GM18861 (cell line): Measurements from ENCODE around the gene MFGE8.
"Not testable (repeated sequence)": the region's sequence is repeated elsewhere in the genome, so short reads cannot be mapped to it uniquely, and the experiment has no call there.

Experiments
- ATAC-seq: cut with Tn5 transposase; IDR thresholded peaks from one replicate; pipeline ENCODE4 v1.9.1; 2021; ENCODE audit not compliant: unreplicated experiment

The MFGE8 gene, protein sequence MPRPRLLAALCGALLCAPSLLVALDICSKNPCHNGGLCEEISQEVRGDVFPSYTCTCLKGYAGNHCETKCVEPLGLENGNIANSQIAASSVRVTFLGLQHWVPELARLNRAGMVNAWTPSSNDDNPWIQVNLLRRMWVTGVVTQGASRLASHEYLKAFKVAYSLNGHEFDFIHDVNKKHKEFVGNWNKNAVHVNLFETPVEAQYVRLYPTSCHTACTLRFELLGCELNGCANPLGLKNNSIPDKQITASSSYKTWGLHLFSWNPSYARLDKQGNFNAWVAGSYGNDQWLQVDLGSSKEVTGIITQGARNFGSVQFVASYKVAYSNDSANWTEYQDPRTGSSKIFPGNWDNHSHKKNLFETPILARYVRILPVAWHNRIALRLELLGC

DNA sequence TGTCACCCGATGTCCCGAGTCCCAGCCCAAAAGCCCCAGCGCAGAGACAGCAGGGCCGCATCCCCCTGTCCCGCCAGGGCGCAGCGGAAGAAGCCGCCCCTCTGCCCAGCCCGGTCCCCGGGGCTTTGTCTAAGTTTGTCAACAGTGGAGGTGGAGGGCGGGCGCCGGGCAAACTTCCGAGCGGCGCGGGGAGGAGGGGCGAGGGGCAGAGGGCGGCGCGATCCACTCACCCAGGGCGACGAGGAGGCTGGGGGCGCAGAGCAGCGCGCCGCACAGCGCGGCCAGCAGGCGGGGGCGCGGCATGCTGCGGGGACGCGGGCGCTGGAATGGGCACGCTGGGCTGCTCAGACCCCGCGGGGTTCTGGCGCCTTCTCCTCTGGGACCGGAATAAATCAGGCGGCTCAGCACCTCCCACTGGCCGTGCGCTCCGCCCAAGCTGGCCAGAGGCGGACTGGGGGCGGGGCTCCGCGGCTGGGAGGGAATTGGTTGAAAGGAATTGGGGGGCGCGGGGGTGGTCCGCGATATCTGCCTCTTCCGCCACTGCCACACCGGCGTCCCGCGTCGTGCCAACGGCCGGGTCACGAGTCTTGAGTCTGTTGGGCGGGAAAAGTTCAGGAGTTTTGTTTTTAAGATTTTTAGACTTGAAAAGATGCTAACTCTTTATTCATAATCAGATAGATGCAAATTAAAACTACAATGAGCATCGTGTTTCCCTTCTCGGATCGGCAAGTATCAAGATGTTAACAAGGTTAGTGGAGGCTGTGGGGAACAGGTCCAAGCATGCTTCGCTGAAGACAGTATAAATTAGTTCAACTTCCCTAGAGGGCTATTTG lies at the start of gene MFGE8:
Gene MFGE8, minus strand, starts transcription at position 363 of the 833 bp plus-strand sequence. Its CDS starts 60 bp downstream, at position 303.
- peak; percentile 67 for ATAC-seq

DNA sequence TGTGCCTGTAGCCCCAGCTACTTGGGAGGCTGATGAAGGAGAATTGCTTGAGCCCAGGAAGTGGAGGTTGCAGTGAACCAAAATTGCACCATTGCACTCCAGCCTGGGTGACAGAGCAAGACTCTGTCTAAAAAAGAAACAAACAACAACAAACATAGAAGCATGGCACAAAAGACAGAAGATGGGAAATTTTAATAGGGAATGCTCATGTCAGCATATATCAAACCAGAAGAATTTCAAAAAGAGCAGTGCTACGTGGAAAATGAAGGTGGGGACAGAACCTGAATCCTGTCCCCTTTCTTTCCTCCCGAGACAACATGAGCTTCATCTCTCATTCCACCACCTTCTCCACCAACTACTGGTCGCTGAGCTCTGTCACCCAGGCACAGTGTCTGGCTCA lies 46.3 kb upstream of the MFGE8 start:
- no peak for ATAC-seq

DNA sequence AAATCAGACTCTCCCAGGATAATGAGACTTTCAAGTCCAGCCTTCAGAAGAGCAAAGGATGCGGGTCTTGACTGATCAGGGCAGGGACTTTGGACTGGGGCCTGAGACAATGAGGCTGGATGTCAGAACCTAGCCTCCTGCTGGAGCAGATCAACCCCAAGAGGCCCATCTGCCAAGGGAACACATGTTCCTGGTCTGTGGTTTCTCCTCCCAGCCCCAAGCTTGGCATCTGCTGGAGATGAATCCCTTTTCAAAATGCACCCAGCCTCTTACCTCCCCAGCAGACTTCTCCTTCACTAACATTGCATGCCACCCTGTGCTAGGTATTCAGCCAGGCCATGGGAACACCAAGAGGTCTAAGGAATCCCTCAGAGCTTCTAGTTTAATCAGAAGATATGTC lies 43.7 kb upstream of the MFGE8 start:
- no peak for ATAC-seq

DNA sequence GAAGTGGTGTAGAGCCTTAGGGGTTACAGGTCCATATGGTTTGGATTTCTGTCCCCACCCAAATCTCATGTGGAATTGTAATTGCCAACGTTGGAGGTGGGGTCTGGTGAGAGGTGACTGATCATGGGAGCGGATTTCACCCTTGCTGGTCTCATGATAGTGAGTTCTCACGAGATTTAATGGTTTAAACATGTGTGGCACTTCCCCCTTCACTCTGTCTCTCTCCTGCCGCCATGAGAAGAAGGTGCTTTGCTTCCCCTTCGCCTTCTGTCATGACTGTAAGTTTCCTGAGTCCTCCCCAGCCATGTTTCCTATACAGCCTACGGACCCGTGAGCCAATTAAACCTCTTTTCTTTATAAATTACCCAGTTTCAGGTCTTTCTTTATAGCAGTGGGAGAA lies 43.1 kb upstream of the MFGE8 start:
- ATAC-seq = no peak

DNA sequence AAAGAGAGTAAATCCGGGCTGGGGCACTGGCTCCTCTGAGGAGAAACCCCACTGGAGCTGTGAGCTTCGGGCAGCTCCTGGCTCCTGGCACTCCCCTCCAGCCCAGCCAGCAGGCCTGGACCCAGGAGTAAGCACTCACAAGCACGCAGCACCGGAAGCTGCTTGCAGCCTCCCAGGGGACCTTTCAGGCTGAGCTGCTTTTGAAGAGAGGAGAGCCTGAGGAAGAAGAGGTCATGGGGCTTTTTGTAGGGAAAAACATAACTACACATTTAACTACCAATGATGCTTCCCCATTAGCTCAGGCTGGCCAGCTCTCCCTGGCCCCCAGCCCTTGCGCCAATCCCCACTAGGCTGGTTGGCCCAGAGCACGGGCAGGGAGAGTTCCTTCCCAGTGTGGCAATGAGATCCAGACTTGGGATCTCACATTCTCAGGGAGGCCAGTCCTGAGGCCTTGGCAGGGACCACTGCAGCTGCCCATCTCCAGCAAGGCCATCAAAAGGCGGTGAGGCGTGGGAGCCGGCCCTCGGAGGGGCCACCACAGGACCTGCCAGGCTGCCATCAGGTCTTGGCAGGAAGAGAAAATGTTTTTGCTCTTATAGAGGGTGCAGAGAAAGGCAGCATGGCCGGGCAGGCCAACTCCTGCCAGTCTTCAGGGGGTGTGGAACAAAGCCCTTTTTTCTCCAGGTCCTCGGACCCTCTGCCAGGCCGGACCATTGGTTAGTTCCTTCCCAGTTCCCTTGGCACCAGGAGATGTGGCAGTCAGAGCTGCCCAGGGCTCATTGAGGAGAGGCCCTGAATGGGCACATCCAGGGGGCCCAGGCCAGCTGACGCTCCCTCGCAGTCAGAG lies 41.5 kb upstream of the MFGE8 start:
- ATAC-seq = peak; percentile 48

DNA sequence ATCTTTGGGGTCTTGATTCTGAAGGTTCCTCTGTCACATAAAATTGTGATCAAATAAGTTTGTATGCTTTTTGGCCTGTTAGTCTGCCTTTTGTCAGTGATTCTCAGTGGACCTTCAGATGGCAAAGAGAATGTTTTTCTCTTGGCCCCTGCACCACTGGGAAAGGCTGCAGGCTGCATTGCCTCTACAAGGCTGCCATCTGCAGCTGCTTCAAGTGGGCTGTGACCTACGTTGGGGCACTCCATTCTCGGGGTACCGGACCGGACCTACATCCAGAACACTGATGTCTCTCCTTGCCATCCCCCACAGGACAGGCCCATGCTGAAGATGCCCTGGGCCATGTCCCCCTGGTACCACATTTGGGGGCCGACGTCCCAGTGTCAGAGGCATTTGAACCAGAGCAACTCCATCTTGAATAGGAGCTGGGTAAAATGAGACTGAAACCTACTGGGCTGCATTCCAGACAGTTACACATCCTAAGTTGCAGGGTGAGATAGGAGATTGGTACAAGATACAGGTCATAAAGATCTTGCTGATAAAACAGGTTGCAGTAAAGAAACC lies 37.5 kb upstream of the MFGE8 start:
- ATAC-seq = no peak

DNA sequence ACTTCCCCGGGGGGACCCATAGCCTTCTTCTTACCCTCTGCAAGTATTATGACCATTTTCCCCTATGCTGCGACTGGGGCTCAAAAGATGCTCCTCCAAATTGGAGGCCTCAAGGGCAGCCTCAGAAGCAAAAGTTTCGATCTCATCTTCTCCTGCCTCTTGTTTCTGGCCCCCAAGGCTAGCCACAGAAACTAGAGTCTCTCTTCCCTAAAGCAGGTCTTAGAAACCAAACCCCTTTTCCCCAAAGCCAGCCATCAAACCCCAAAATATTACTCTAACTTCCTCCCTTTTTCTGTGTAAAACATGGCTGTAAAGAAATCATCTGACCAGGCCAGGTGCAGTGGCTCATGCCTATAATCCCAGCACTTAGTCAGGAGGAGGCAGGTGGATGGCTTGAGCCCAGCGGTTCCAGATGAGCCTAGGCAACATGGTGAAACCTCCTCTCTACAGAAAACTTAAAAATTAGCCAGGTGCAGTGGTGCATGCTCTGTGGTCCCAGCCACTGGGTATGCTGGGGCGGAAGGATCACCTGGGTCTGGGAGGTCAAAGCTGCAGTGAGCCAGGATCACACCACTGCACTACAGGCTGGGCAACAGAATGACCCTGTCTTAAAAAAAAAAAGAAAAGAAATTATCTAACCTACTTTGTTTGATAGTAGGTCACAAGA lies 36.7 kb upstream of the MFGE8 start:
- peak; percentile 83 for ATAC-seq

DNA sequence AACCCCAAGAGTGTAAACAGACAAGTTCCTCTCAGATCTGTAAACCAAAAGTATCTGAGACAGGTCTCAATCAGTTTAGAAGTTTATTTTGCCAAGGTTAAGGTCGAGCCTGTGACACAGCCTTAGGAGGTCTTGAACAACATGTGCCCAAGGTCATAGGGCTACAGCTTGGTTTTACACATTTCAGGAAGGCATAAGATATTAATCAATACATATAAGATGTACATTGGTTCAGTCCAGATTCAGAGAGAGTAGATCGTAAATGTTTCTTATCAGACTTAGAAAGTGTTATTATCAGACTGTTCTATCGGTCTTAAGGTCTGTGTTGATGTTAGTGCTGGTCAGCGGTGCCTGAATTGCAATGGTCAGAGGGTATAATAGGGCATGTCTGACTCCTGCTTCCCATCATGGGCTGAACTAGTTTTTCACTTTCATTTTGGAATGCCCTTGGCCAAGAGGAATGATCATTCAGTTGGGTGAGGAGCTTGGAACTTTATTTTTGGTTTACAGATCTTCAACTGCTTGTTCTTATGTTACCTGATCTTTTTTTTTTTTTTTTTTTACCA lies 27.0 kb upstream of the MFGE8 start:
- no peak for ATAC-seq

DNA sequence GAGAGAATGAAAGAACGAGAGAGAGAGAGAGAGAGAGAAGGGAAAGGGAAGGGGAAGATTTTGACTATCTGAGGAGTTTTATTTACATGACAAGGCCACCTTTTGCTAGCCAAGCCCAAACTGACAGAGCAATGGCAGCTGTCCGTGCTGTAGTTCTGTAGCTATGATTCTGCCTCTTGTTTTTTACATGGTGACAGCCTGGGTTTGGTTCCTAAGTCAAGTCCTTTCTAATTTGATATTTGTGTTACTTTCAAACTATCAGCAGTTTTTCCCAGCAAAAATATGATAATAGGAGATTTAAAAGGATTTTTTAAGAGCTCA lies 26.3 kb upstream of the MFGE8 start:
- no peak for ATAC-seq

DNA sequence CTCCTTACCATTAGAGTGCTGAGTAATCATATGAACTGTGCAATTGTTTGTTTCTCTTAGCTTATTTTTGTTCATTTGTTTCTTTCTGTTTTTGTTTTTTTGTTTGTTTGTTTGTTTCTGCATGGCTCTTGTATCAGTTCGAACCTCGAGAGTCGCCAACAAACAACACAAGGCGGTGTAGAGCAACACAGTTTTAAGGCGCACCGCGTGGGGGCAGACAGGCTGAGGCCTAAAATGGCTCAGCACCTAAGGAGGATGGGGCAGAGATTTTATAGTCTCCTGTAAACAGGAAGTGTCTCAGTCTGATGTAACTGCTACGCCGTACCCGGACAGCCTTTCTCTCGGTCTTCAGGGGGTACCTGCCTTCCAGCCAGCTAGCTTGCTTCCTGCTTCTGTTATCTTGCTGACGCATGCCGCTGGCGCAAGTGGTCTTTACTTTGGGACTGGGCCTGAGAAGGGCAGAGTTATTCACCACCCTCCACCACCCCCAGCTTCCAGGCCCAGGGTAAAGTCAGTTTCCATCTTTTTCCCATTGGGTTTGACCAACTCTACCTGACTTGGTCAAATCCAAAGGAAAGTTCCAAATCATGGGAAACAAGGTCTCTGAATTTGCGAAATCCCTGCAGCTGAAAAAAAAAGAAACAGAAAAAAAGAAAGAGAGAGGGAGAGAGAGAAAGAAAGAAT lies 25.8 kb upstream of the MFGE8 start:
- ATAC-seq = no peak

DNA sequence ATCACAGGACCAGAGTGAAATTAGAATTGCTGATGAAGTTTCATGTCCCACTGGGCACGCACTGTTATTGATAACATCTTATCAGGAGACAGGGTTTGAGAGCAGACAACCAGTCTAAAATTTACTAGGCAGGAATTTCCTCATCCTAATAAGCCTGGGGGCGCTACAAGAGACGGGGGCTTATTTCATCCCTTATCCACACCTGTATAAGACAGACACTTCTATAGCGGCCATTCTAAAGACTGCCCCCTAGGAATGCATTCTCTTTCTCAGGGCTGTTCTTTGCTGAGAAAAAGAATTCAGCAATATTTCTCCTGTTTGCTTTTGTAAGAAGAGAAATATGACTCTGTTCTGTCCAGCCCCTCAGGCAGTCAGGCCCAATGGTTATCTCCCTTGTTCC lies 21.3 kb upstream of the MFGE8 start:
- not testable (repeated sequence) for ATAC-seq

DNA sequence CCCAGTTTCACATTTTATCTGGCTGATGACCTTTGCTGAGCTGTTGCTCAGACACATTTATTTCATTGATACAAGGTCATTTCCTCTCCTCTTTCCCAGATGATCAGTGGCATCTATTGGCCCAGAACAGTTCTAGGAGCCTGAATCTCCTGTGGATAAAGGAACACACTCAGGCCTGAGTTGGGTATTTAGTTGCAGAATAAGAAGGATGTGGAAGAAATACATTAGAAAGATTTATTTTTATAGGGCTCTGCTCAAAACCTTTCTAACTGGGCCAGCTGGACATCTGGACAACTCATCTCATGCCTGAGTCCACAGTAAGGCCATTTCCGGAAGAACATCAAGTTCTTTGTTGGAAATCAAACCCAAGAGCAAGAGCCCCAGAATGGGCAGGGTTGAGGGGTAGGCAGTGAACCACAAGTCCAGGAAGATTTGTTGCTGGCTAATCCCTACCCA lies 19.7 kb upstream of the MFGE8 start:
- no peak for ATAC-seq

DNA sequence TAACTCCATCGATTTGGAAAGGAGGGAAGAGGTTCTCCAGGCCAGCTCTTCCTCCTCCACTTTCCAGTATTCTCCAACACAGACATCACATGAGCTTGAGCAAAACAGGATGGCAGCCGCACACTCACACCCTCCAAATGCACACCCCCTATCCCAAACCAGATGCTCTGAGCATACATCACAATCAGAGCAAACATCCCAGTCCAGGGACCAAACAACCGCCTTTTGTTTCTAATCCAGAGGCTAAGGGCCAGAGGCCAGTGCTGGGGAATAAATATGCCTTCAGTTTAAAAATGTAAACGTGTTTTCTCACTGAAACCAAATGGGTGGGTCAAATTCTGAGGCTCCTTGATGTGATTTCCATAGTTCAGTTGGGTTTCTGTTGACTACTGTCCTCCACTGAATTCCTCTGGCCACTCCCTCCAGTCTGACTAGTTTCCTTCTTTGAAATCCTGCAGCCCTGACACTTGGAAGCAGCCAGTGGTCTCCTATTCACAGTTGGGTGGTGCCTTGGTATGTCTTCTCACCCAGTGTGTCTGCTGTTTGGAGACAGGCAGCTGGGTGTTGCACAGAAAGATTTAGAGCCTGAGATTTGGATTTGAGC lies 19.2 kb upstream of the MFGE8 start:
- no peak for ATAC-seq

DNA sequence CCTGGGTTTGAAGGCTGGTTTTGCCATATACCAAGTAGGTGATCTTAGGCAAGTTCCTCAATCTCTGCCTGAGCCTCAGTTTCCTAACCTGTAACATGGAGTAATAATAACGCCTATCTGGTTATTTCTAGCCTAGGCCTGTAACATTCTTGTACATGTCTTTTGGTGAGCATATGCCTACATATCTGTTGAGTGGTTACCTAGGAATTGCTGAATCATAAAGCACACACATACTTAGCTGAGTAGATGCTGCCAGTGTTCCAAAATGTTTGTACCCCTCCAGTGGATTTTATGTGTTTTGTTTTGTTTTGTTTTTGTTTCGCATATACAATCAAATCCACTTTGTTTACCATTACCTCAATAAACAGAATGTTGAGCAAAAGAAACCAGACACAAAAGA lies 17.4 kb upstream of the MFGE8 start:
- no peak for ATAC-seq

DNA sequence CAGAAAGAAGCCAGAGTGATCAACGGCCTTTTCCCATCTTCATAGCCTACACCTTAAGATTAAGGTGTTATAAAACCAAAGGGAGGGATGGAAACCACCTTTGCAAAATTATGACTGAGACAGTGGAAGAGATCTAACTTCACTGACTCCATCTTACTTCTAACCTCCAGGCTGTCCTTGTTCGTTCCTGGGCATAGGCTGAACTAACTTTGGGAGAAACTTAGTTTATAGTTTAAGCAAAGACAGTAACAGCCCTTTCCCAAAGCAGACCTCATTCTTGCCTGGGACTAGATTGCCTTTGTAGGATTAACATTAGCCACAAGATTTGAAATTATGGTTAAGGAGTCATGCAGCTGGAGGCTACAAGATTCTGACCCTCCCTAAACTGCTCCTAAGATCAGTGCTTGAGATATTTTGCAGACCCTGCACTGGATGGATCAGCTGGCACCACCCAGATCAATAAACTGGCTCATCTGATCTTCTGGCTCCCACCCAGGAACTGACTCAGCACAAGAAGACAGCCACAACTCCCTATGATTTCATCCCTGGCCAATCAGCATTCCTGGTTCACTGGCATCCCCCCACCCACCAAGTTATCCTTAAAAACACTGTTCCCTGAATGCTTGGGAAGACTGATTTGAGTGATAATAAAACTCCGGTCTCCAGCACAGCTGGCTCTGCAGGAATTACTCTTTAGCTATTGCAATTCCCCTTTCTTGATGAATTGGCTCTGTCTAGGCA lies 16.3 kb upstream of the MFGE8 start:
- ATAC-seq = not testable (repeated sequence)

DNA sequence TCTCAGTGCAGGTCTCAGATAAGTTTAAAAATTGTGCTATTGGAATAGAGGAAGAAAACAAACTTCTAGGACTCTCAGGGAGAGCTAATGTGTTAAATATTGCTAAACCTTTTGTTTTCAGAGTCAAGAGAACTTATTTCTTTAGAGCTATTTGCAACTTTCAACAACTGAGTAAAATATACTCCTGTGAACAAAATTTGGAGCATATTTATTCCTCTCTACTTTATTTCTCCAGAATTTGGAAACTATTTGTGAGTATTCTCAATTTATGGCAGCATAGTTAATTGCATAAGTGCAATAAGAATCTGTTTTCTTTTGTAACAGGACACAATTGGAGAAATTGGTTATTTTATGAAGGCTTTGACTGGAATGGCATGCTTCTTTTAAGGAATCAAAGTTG lies 15.0 kb upstream of the MFGE8 start:
- ATAC-seq = not testable (repeated sequence)

DNA sequence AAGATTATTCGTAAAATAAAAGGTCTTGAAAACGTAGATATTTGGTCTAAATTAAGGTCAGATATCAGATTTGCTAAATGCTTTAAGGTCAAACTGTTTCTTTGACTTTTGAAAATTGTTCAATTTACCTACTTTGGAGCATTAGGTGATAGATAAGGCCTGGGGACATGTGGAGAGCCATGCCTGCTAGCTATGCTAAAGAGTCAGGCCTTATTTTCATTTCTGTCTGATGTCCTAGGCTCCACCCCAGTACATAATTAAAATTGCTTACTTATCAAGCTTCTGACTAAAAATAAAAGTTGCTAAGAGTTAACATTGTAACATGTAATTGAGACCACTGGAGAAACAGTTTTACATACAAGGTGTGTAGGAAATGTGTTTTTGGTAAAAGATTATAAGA lies 12.5 kb upstream of the MFGE8 start:
- ATAC-seq = not testable (repeated sequence)

DNA sequence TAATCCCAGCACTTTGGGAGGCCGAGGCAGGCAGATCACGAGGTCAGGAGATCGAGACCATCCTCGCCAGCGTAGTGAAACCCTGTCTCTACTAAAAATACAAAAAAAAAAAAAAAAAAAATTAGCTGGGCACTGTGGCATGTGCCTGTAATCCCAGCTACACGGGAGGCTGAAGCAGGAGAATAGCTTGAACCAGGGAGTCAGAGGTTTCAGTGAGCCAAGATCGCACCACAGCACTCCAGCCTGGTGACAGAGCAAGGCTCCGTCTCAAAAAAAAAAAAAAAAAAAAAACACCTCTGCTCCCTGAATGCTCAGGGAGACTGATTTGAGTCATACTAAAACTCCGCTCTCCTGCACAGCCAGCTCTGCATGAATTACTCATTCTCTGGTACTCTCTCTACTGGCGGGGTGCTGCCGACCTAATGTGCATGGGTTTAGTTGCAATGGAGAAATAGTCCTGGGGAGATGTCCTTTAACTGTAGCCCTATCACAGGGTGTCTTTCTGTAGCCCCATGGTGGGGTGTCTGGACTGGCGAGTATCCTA lies 7.8 kb upstream of the MFGE8 start:
- peak; percentile 63 for ATAC-seq
